Measurements from ENCODE around the gene BTBD16. TPM values are rescaled to one million over a fixed set of nuclear protein-coding genes. Genes with fewer than 3 reads are reported as not detected.

Gene BTBD16
- total and polyA plus RNA-seq, 2 experiments from 2014 or later, result 0.09 to 0.16 TPM

- TF ChIP-seq CTCF (IDR thresholded peaks at IDR 0.05; ENCODE audit: low read depth, low read length), result no peak
- H3K36me3 ChIP-seq, result peaks cover 53% of the 10 kb centered on the region
Observed at GRCh38 chr10:122229666-122230065, 41.4 kb upstream of the BTBD16 start.

GRCh38 chr10:122230222-122230621 is 40.9 kb upstream of the BTBD16 start:
- peaks cover 50% of the 10 kb centered on the region for H3K36me3 ChIP-seq
- no peaks in the 10 kb centered on the region for H3K9me3 ChIP-seq (ENCODE audit: low read depth)
- no peak for DNase-seq (ENCODE audit: low read depth in 1 of 2, low spot score in 1 of 2)
- H3K4me3 ChIP-seq, result no peak overlapping the region
- no peak for TF ChIP-seq CTCF (IDR thresholded peaks at IDR 0.05; ENCODE audit: low read depth, low read length)
- peaks cover 5% of the 10 kb centered on the region for H3K4me1 ChIP-seq (ENCODE audit: low read depth)
- H3K27me3 ChIP-seq, result no peaks in the 10 kb centered on the region
- H3K27ac ChIP-seq, result no peak overlapping the region

More at GRCh38 chr10:122229666-122230065, 41.4 kb upstream of the BTBD16 start:
- no peak for DNase-seq (ENCODE audit: low read depth in 1 of 2, low spot score in 1 of 2)
- Histone ChIP-seq H3K27me3 (no peaks in the 10 kb centered on the region), H3K9me3 (ENCODE audit: low read depth) (no peaks in the 10 kb centered on the region), H3K4me3 (no peak overlapping the region), H3K27ac (no peak overlapping the region), H3K4me1 (ENCODE audit: low read depth) (peaks cover 5% of the 10 kb centered on the region)

DNA sequence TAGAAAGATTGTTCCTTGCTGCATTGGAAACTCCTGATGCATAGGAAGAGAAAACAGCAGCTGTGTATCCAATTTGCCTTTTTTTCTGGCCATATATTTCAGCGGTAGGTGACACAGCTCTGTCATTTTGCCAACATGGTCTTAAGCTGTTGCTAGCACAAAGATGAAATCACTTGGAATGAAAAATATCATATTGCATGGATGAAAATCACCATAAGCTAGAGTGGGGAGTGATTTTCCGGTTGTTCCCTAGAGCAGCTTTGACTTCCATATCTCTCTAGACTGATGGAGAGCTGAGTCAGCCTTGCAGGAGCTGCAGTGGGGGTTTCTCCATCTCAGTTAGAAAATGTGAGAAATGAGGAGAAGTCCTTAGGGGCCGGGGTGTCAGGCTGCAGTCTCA is 38.3 kb upstream of the BTBD16 start:
- peaks cover 19% of the 10 kb centered on the region for H3K4me1 ChIP-seq (ENCODE audit: low read depth)
- H3K4me3 ChIP-seq, result no peak overlapping the region
- DNase-seq (ENCODE audit: low read depth in 1 of 2, low spot score in 1 of 2), result peak in 1 of 2 donors; percentile 78
- no peaks in the 10 kb centered on the region for H3K9me3 ChIP-seq (ENCODE audit: low read depth)
- no peaks in the 10 kb centered on the region for H3K27me3 ChIP-seq
- H3K36me3 ChIP-seq, result peaks cover 35% of the 10 kb centered on the region
- peak overlapping the region; percentile 72 for H3K27ac ChIP-seq
- TF ChIP-seq CTCF (IDR thresholded peaks at IDR 0.05; ENCODE audit: low read depth, low read length), result no peak

DNA sequence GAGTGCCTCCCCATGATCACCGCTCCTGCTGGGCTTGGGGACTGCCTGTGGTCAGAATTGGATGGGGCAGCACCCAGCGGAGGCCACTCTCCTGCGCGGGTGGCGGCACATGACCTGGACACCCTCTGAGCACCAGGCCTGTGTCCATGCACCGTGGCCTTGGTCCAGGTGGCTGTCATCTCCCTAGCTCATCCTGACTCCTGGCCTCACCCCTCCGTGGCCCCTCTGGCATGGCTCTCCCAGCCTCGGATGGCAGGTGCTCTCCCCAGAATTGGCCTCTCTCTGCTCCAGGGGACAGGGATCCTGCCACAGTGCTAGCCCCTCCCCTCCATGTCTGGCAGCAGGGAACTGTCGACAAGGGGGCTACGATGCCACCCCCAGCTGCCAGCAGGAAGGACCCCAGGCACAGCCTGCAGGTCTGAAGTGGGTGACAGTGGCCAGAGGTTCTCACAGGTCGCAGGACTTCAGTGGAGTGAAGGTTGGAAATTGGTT is 37.2 kb upstream of the BTBD16 start:
- peaks cover 42% of the 10 kb centered on the region for H3K36me3 ChIP-seq
- H3K4me1 ChIP-seq (ENCODE audit: low read depth), result peaks cover 19% of the 10 kb centered on the region
- H3K27me3 ChIP-seq, result no peaks in the 10 kb centered on the region
- H3K27ac ChIP-seq, result peak overlapping the region; percentile 72
- no peaks in the 10 kb centered on the region for H3K9me3 ChIP-seq (ENCODE audit: low read depth)
- H3K4me3 ChIP-seq, result no peak overlapping the region
- DNase-seq (ENCODE audit: low read depth in 1 of 2, low spot score in 1 of 2), result peak in 1 of 2 donors; percentile 49
- TF ChIP-seq CTCF (IDR thresholded peaks at IDR 0.05; ENCODE audit: low read depth, low read length), result no peak

DNA sequence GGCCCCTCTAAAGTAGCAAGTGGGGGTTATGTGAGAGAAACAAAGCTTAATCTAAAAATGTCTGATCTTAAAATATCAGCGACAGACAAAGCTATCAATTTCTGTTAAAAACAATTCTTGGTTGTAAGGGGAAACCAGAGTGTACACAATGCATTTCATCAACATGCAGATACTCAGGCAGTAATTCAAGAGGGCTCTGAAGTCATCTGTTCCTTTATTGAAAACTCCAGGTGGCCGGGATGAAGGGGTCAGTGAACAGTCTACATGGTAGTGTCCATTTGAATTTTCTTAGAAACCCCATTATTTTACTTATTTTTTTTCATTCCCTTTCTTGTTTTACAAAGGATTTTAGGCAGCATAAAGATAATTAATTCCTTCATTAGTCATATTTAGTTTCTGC is 36.7 kb upstream of the BTBD16 start:
- no peak for DNase-seq (ENCODE audit: low read depth in 1 of 2, low spot score in 1 of 2)
- H3K27me3 ChIP-seq, result no peaks in the 10 kb centered on the region

More for the DNA sequence above, 36.7 kb upstream of the BTBD16 start:
- TF ChIP-seq CTCF (IDR thresholded peaks at IDR 0.05; ENCODE audit: low read depth, low read length), result no peak
- H3K9me3 ChIP-seq (ENCODE audit: low read depth), result no peaks in the 10 kb centered on the region
- H3K4me1 ChIP-seq (ENCODE audit: low read depth), result peaks cover 19% of the 10 kb centered on the region
- no peak overlapping the region for H3K4me3 ChIP-seq
- peak overlapping the region; percentile 72 for H3K27ac ChIP-seq
- H3K36me3 ChIP-seq, result peaks cover 45% of the 10 kb centered on the region
